A673 (cell line): Measurements from ENCODE around the gene MOGAT3. TPM values are rescaled to one million over a fixed set of nuclear protein-coding genes. Genes with fewer than 3 reads are reported as not detected.

Source experiments
- BruUV-seq: library from RNA; stranded (reverse); fragments of 400-500 nt; replicated peaks from 2 replicates; lab custom pipeline; 2021; lab: Mats Ljungman, UMichigan
- CTCF ChIA-PET: fragments of 300-600 bp; sonication (Branson Sonifier 250); formaldehyde crosslinking; loops from one replicate; lab custom pipeline; 2022; ENCODE audit warnings: antibody characterized with exemption; lab: Charles Lee
- POLR2A ChIA-PET: fragments of 300-600 bp; sonication (Branson Sonifier 250); formaldehyde crosslinking; loops from one replicate; lab custom pipeline; 2022; ENCODE audit warnings: antibody characterized with exemption; ENCODE audit not compliant: low non-redundant PET; lab: Charles Lee
- DNase-seq: peaks from one replicate; pipeline ENCODE4 v3.0.0-alpha.2; 2015; ENCODE audit warnings: low spot score
- H3K27ac ChIP-seq: fragments of 200-600 bp; sonication (generic); 2 replicates; pipeline ENCODE4 v1.5.1; 2016; ENCODE audit warnings: mixed run types, low read depth, mild to moderate bottlenecking, mixed read lengths, antibody characterized with exemption, low read length; ENCODE audit not compliant: poor library complexity, severe bottlenecking
- H3K27me3 ChIP-seq: fragments of 200-600 bp; sonication (generic); replicated peaks from 2 replicates; pipeline ENCODE4 v1.6.1; 2017; ENCODE audit warnings: mixed run types, low read depth, mild to moderate bottlenecking, mixed read lengths, antibody characterized with exemption, low read length; ENCODE audit not compliant: insufficient read depth, poor library complexity
- H3K36me3 ChIP-seq: fragments of 200-600 bp; sonication (generic); 2 replicates; pipeline ENCODE4 v1.6.1; 2016; ENCODE audit warnings: mixed run types, mild to moderate bottlenecking, mixed read lengths, antibody characterized with exemption, low read length; ENCODE audit not compliant: insufficient read depth, poor library complexity, severe bottlenecking
- H3K4me1 ChIP-seq: fragments of 200-600 bp; sonication (generic); 2 replicates; pipeline ENCODE4 v1.6.1; 2017; ENCODE audit warnings: mixed run types, mild to moderate bottlenecking, mixed read lengths, antibody characterized with exemption, low read length; ENCODE audit not compliant: insufficient read depth, poor library complexity, severe bottlenecking
- H3K4me3 ChIP-seq: fragments of 200-600 bp; sonication (generic); 2 replicates; pipeline ENCODE4 v1.5.1; 2016; ENCODE audit warnings: low read depth, mixed run types, mild to moderate bottlenecking, mixed read lengths, low read length; ENCODE audit not compliant: poor library complexity, severe bottlenecking
- H3K9me3 ChIP-seq: fragments of 200-600 bp; sonication (generic); 2 replicates; pipeline ENCODE4 v1.6.1; 2016; ENCODE audit warnings: mixed run types, low read depth, mild to moderate bottlenecking, mixed read lengths, antibody characterized with exemption, low read length; ENCODE audit not compliant: poor library complexity, severe bottlenecking
- CTCF ChIP-seq: fragments of 300-800, 200-600 bp; sonication (generic); conservative IDR thresholded peaks from 2 replicates; pipeline ENCODE4 v1.5.1; 2017; ENCODE audit warnings: low read depth, mild to moderate bottlenecking, antibody characterized with exemption, low read length, moderate library complexity, mixed read lengths
- EZH2 ChIP-seq: fragments of 200-600 bp; sonication (generic); IDR thresholded peaks from 2 replicates; pipeline ENCODE4 v1.6.1; 2017; ENCODE audit warnings: borderline replicate concordance, low read depth, mild to moderate bottlenecking, mixed read lengths, antibody characterized with exemption, low read length; ENCODE audit not compliant: poor library complexity, severe bottlenecking
- intact Hi-C: fragments of 100-400 bp; cut with micrococcal nuclease; formaldehyde crosslinking; loops from one replicate; pipeline ENCODE4 v1.10.0; 2022; ENCODE audit not compliant: unreplicated experiment
- total RNA-seq: library from RNA; stranded (reverse); gene quantifications from 2 replicates; pipeline ENCODE4 v1.2.3, GENCODE V29; 2021

The MOGAT3 gene
- total RNA-seq, 1 experiment from 2014 or later = not detected

DNA sequence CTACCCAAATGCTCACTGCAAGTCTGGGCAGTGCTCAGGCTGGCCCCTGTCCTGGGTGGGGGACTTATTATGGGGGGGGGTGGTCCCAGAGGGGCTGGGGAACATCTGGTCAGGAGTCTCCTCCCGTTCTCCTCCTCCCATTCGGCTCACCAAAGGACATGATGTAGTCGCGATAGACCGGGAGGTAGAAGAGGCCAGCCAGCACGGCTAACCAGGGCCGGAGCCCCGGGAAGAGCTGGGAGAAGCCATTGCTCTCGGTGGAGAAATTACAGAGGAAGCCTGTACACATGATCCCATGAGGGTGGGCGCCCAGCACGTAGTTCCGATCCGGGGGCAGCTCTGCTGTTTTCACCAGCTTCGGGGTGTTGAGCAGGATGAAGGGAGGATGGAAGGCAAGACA, 2.4 kb downstream of the MOGAT3 start:
- no TSS peak for BruUV-seq
- DNase-seq = no peak
- Histone ChIP-seq H3K9me3 (no peaks in the 10 kb centered on the region), H3K27me3 (no peaks in the 10 kb centered on the region), H3K36me3 (no peaks in the 10 kb centered on the region), H3K27ac (no peak overlapping the region), H3K4me1 (no peaks in the 10 kb centered on the region), H3K4me3 (no peak overlapping the region)
- ChIA-PET POLR2A (no interaction called here), CTCF (no interaction called here)
- intact Hi-C loops = loop anchor here (10.0 kb wide), 1 partner anchor 304 kb away; the partner anchor contains the start of gene ACHE
- no peak for TF ChIP-seq CTCF
- no peak for TF ChIP-seq EZH2

DNA sequence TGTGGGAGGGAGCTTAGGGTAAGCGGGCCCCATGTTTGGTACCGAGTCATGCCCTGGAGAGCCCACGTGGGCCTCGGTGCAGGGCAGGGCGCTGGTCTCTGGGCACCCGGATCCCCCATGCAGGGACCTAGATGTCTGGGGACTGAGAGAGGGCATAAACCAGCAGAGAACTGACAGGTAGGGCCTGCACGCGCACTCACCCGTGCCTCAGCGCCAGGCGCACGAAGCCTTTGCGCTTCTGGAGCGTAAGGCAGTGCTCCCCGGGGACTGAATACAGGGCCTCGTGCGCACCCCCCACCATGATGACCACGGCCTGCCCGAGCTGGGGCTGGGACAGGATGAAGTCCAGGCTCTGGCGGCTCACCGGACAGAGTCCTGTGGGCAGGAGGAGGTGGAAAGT, 2.8 kb downstream of the MOGAT3 start:
- DNase-seq = no peak
- H3K36me3 ChIP-seq = no peaks in the 10 kb centered on the region
- no peaks in the 10 kb centered on the region for H3K9me3 ChIP-seq
- ChIA-PET POLR2A (no interaction called here), CTCF (no interaction called here)
- BruUV-seq = no TSS peak
- H3K27me3 ChIP-seq = no peaks in the 10 kb centered on the region
- no peak overlapping the region for H3K4me3 ChIP-seq
- H3K4me1 ChIP-seq = no peaks in the 10 kb centered on the region
- no peak for TF ChIP-seq EZH2
- TF ChIP-seq CTCF = no peak
- no peak overlapping the region for H3K27ac ChIP-seq
- intact Hi-C loops = loop anchor here (10.0 kb wide), 1 partner anchor 303 kb away; the partner anchor contains the start of gene ACHE

DNA sequence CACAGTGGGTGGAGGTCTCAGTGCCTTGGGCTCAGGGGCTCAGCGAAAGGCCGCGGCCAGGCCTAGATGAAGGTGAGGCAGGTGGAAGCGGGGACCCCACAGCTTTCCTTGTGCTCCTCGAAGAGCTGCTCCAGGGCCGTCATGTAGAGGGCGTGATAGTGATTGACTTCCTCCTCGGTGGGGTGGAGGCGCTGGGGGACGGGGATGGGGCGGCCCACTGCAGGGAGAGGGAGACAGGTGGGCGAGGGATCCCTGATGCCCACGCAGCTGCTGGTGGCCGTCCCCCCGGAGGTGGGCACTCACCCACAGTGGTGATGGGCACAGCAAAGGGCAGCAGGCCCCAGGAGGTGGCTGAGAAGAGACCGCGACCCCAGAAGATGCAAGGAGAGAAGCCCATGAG, 5.0 kb downstream of the MOGAT3 start:
- no peaks in the 10 kb centered on the region for H3K4me1 ChIP-seq
- H3K27ac ChIP-seq = no peak overlapping the region
- TF ChIP-seq EZH2 (no peak), CTCF (no peak)
- DNase-seq = no peak
- no peaks in the 10 kb centered on the region for H3K36me3 ChIP-seq
- intact Hi-C loops = loop anchor here (10.0 kb wide), 1 partner anchor 301 kb away; the partner anchor contains the start of gene ACHE
- BruUV-seq = no TSS peak
- POLR2A ChIA-PET = no interaction called here
- no peaks in the 10 kb centered on the region for H3K27me3 ChIP-seq
- no peak overlapping the region for H3K4me3 ChIP-seq
- CTCF ChIA-PET = interaction anchor here (0.6 kb wide), 1 partner anchor 106 kb away, joined by 6 read pairs; no protein-coding TSS in a partner anchor
- H3K9me3 ChIP-seq = no peaks in the 10 kb centered on the region
